Endodermal cell (in vitro differentiated cells): ENCODE measurements around the gene RAB33B. TPM values are rescaled to one million over a fixed set of nuclear protein-coding genes. Genes with fewer than 3 reads are reported as not detected.

Experiments
- DNase-seq: peaks from one replicate; pipeline ENCODE4 v3.0.0-alpha.2; 2017
- H3K27ac ChIP-seq: 2 replicates; pipeline ENCODE4 v1.5.1; 2013; ENCODE audit warnings: mild to moderate bottlenecking, low read depth, low read length, moderate library complexity
- H3K27me3 ChIP-seq: 2 replicates; pipeline ENCODE4 v1.6.1; 2013; ENCODE audit warnings: mild to moderate bottlenecking, low read length, moderate library complexity; ENCODE audit not compliant: insufficient read depth, control insufficient read depth, poor library complexity, severe bottlenecking
- H3K36me3 ChIP-seq: 2 replicates; pipeline ENCODE4 v1.7.0; 2013; ENCODE audit warnings: mild to moderate bottlenecking, low read length, moderate library complexity; ENCODE audit not compliant: control insufficient read depth, insufficient read depth
- H3K4me1 ChIP-seq: one replicate; pipeline ENCODE4 v1.7.0; 2013; ENCODE audit warnings: low read length; ENCODE audit not compliant: control insufficient read depth, insufficient read depth
- H3K4me3 ChIP-seq: 2 replicates; pipeline ENCODE4 v1.5.1; 2013; ENCODE audit warnings: mild to moderate bottlenecking, low read length, moderate library complexity
- H3K9ac ChIP-seq: 2 replicates; pipeline ENCODE4 v1.6.1; 2013; ENCODE audit warnings: mild to moderate bottlenecking, low read length, moderate library complexity; ENCODE audit not compliant: poor library complexity, severe bottlenecking; ENCODE audit errors: extremely low read depth
- H3K9me3 ChIP-seq: 2 replicates; pipeline ENCODE4 v1.6.1; 2013; ENCODE audit warnings: mild to moderate bottlenecking, low read length, moderate library complexity; ENCODE audit not compliant: control insufficient read depth
- H3K27ac Mint-ChIP-seq: 2 replicates; pipeline ENCODE4 v1.8.0; 2020; ENCODE audit warnings: mixed read lengths
- H3K27me3 Mint-ChIP-seq: 2 replicates; pipeline ENCODE4 v1.8.0; 2021; ENCODE audit warnings: mild to moderate bottlenecking, mixed read lengths; ENCODE audit not compliant: insufficient read depth
- H3K36me3 Mint-ChIP-seq: 2 replicates; pipeline ENCODE4 v1.8.0; 2020; ENCODE audit warnings: low read depth, mixed read lengths
- H3K4me1 Mint-ChIP-seq: 2 replicates; pipeline ENCODE4 v1.8.0; 2020; ENCODE audit warnings: mixed read lengths
- H3K4me3 Mint-ChIP-seq: 2 replicates; pipeline ENCODE4 v1.8.0; 2020; ENCODE audit warnings: mild to moderate bottlenecking, moderate library complexity, mixed read lengths
- H3K9me3 Mint-ChIP-seq: 2 replicates; pipeline ENCODE4 v1.8.0; 2020; ENCODE audit warnings: mild to moderate bottlenecking, mixed read lengths
- WGBS, 2 experiments: methylation state at CpG; one replicate each; pipeline versions ENCODE4 v1.1.5 to v1.1.7; 2013; ENCODE audit warnings: missing lambda C conversion rate in 2 of 2, mixed read lengths in 1 of 2; ENCODE audit not compliant: insufficient coverage in 1 of 2, insufficient read length in 1 of 2; 5-methylcytosine and 5-hydroxymethylcytosine counted together
- total RNA-seq, 2 donors: library from RNA; stranded (reverse); fragmentation: NEBNext Ultra II Directional in 1 of 2; extraction: Animal tissue kit (Norgen Biotek cat#: 25700) in 1 of 2; gene quantifications; 2 replicates in 1 of 2; 3 replicates in 1 of 2; pipeline ENCODE4 v1.2.1, GENCODE V29; 2021
- TF ChIP-seq, protein P1 (sequence below): fragments of 200-600 bp; sonication (generic); conservative IDR thresholded peaks from 2 replicates; pipeline ENCODE4 v1.5.0; 2021; ENCODE audit warnings: antibody characterized with exemption, mild to moderate bottlenecking

Gene RAB33B
- total RNA-seq, 2 donors from 2014 or later, result 8.7 to 11.4 TPM

DNA sequence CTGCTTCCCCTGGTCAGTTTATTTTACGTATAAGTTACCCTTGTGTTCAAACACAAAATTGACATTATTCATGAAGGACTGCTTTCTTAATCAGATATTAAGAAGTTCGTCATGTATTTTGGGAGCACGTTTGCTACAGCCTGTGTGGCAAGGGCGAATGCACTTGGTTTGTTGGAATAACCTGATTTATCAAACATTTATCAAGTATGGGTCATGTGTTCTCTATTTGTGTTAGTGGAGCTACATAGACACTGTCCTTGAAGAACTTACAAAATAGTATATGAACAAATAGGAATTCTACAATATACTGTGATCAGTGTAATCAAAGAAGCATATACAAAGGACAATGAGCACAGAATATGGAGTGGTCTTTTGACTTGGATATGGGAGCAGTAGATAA is 22.4 kb downstream of the RAB33B start:
- Histone ChIP-seq H3K9ac (no peak overlapping the region), H3K36me3 (peaks cover 22% of the 10 kb centered on the region), H3K27ac (no peak overlapping the region), H3K9me3 (peaks cover 20% of the 10 kb centered on the region), H3K4me3 (no peak overlapping the region), H3K27me3 (no peaks in the 10 kb centered on the region), H3K4me1 (no peaks in the 10 kb centered on the region)
- Mint-ChIP-seq H3K4me3 (no peak overlapping the region), H3K36me3 (peaks cover 22% of the 10 kb centered on the region), H3K4me1 (no peaks in the 10 kb centered on the region), H3K27ac (no peak overlapping the region), H3K27me3 (no peaks in the 10 kb centered on the region), H3K9me3 (peaks cover 9% of the 10 kb centered on the region)
- DNase-seq, result no peak
- TF ChIP-seq, protein P1, sequence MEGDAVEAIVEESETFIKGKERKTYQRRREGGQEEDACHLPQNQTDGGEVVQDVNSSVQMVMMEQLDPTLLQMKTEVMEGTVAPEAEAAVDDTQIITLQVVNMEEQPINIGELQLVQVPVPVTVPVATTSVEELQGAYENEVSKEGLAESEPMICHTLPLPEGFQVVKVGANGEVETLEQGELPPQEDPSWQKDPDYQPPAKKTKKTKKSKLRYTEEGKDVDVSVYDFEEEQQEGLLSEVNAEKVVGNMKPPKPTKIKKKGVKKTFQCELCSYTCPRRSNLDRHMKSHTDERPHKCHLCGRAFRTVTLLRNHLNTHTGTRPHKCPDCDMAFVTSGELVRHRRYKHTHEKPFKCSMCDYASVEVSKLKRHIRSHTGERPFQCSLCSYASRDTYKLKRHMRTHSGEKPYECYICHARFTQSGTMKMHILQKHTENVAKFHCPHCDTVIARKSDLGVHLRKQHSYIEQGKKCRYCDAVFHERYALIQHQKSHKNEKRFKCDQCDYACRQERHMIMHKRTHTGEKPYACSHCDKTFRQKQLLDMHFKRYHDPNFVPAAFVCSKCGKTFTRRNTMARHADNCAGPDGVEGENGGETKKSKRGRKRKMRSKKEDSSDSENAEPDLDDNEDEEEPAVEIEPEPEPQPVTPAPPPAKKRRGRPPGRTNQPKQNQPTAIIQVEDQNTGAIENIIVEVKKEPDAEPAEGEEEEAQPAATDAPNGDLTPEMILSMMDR, result no peak
- 97 to 100% methylated on average over 2 to 4 of the region's 4 CpGs for WGBS, 2 experiments

DNA sequence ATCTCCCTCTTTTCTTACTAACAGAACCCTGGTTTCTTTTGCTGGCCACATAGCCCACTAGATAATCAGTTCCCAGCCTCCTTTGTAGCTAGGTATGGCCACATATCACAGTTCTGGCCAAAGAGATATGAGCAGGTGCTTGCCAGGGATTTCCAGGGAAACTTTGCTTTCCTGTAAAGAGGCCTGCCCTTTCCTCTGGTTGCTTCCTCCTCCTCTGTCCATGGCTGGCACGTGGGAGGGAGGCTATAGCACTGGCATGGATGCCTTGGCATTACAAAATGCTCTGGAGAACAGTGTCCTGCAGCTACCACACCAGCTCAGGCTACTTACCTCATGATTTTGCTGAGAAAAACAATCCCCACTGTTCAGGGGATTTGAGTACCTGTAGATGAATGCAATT is 27.5 kb downstream of the RAB33B start:
- no peaks in the 10 kb centered on the region for H3K4me1 ChIP-seq
- WGBS, 2 experiments, result 78% methylated on average over 1 of the region's 1 CpG; no CpG with 5 or more reads in 1 of the 2 experiments
- no peak overlapping the region for H3K27ac Mint-ChIP-seq
- H3K4me3 ChIP-seq, result no peak overlapping the region
- no peaks in the 10 kb centered on the region for H3K36me3 ChIP-seq
- no peaks in the 10 kb centered on the region for H3K27me3 Mint-ChIP-seq
- TF ChIP-seq, protein P1, result no peak
- no peaks in the 10 kb centered on the region for H3K9me3 Mint-ChIP-seq
- no peaks in the 10 kb centered on the region for H3K4me1 Mint-ChIP-seq
- no peaks in the 10 kb centered on the region for H3K36me3 Mint-ChIP-seq
- DNase-seq, result no peak
- no peak overlapping the region for H3K9ac ChIP-seq
- no peak overlapping the region for H3K27ac ChIP-seq
- no peaks in the 10 kb centered on the region for H3K27me3 ChIP-seq
- H3K9me3 ChIP-seq, result no peaks in the 10 kb centered on the region
- no peak overlapping the region for H3K4me3 Mint-ChIP-seq

DNA sequence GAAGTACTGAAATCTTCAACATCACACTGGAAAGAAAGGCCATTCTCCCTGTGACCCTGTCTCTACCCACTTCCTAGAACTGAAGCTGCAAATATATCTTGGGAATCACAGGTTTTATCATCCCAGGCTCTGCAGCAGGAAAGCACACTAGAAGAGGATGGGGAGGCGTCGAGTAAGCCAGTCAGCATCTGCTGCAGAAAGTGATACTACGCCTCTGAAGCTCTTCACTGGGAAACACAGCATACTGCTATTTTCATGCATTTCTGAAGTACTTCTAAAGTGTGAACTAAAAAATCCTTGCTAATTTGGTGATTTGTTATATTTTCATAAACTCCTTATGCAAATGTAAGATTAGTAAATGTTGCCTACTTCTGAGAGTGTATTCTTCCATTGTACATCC is 29.1 kb downstream of the RAB33B start:
- Mint-ChIP-seq H3K27ac (no peak overlapping the region), H3K4me3 (no peak overlapping the region), H3K27me3 (no peaks in the 10 kb centered on the region), H3K9me3 (no peaks in the 10 kb centered on the region), H3K4me1 (no peaks in the 10 kb centered on the region), H3K36me3 (no peaks in the 10 kb centered on the region)
- no peaks in the 10 kb centered on the region for H3K27me3 ChIP-seq
- H3K9ac ChIP-seq, result no peak overlapping the region
- no peaks in the 10 kb centered on the region for H3K9me3 ChIP-seq
- H3K4me3 ChIP-seq, result no peak overlapping the region
- TF ChIP-seq, protein P1, result no peak
- no peaks in the 10 kb centered on the region for H3K4me1 ChIP-seq
- H3K36me3 ChIP-seq, result no peaks in the 10 kb centered on the region
- no peak for DNase-seq
- no peak overlapping the region for H3K27ac ChIP-seq
- WGBS, 2 experiments, result 87 to 100% methylated on average over 3 of the region's 3 CpGs
